DND-41 (cell line): ENCODE measurements around the gene ATP1A3.

Experiments used
- EZH2 ChIP-seq: IDR thresholded peaks from 3 replicates; pipeline ENCODE4 v1.6.1; 2012; ENCODE audit warnings: borderline replicate concordance, low read depth, mild to moderate bottlenecking, moderate library complexity, low read length, inconsistent platforms; ENCODE audit not compliant: severe bottlenecking
- TF ChIP-seq, protein P1 (sequence below): IDR thresholded peaks from 2 replicates; pipeline ENCODE4 v1.5.1; 2012; ENCODE audit warnings: borderline replicate concordance, low read length, moderate library complexity, mild to moderate bottlenecking; ENCODE audit not compliant: poor library complexity, severe bottlenecking; ENCODE audit errors: extremely low read depth

DNA sequence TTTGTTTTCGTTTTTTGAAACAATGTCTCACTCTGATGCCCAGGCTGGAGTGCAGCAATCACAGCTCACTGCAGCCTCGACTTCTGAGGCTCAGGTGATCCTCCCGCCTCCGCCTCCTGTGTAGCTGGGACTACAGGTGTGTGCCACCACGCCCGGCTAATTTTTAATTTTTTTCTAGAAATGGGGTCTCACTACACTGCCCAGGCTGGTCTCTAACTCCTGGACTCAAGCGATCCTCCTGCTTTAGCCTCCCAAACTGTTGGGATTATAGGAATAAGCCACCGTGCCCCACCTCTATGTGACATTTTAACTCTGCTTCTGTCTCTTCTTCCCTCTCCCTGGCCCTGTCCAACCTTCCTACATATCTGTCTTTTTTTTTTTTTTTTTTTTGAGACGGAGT lies 5.1 kb downstream of the ATP1A3 start:
- TF ChIP-seq, protein P1, sequence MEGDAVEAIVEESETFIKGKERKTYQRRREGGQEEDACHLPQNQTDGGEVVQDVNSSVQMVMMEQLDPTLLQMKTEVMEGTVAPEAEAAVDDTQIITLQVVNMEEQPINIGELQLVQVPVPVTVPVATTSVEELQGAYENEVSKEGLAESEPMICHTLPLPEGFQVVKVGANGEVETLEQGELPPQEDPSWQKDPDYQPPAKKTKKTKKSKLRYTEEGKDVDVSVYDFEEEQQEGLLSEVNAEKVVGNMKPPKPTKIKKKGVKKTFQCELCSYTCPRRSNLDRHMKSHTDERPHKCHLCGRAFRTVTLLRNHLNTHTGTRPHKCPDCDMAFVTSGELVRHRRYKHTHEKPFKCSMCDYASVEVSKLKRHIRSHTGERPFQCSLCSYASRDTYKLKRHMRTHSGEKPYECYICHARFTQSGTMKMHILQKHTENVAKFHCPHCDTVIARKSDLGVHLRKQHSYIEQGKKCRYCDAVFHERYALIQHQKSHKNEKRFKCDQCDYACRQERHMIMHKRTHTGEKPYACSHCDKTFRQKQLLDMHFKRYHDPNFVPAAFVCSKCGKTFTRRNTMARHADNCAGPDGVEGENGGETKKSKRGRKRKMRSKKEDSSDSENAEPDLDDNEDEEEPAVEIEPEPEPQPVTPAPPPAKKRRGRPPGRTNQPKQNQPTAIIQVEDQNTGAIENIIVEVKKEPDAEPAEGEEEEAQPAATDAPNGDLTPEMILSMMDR = no peak
- TF ChIP-seq EZH2 = no peak
